DMS53 treated with DMSO at 0.1 percent for 48 hours (cell line): Measurements from ENCODE around the gene C1orf21.

Experiments
- DNase-seq: peaks from one replicate; lab custom pipeline; 2025; ENCODE audit not compliant: unreplicated experiment; lab: John Stamatoyannopoulos, UW

C1orf21 gene

GRCh38 chr1:184512724-184513123 lies 125.9 kb downstream of the C1orf21 start:
- no peak for DNase-seq

GRCh38 chr1:184513421-184513820 lies 126.6 kb downstream of the C1orf21 start:
- DNase-seq: no peak

GRCh38 chr1:184513966-184514365 lies 127.1 kb downstream of the C1orf21 start:
- DNase-seq: no peak

- DNase-seq: no peak
Measured at GRCh38 chr1:184514447-184514846, 127.6 kb downstream of the C1orf21 start.

- no peak for DNase-seq
Measured at GRCh38 chr1:184517130-184517529, 130.3 kb downstream of the C1orf21 start.

- DNase-seq: no peak
Measured at GRCh38 chr1:184518736-184519357, 132.0 kb downstream of the C1orf21 start.

- no peak for DNase-seq
Measured at GRCh38 chr1:184520336-184520735, 133.5 kb downstream of the C1orf21 start.

- DNase-seq: no peak
Measured at GRCh38 chr1:184524248-184524647, 137.4 kb downstream of the C1orf21 start.

- no peak for DNase-seq
Measured at GRCh38 chr1:184527402-184527801, 140.6 kb downstream of the C1orf21 start.

GRCh38 chr1:184530226-184530625 lies 143.4 kb downstream of the C1orf21 start:
- DNase-seq: no peak

- DNase-seq: no peak
Measured at GRCh38 chr1:184531296-184531695, 144.5 kb downstream of the C1orf21 start.

GRCh38 chr1:184532199-184532598 lies 145.4 kb downstream of the C1orf21 start:
- no peak for DNase-seq

- DNase-seq: no peak
Measured at GRCh38 chr1:184533049-184533448, 146.2 kb downstream of the C1orf21 start.

- no peak for DNase-seq
Measured at GRCh38 chr1:184533915-184534314, 147.1 kb downstream of the C1orf21 start.

- DNase-seq: no peak
Measured at GRCh38 chr1:184534690-184535089, 147.9 kb downstream of the C1orf21 start.

- no peak for DNase-seq
Measured at GRCh38 chr1:184535191-184535970, 148.6 kb downstream of the C1orf21 start.

- DNase-seq: no peak
Measured at GRCh38 chr1:184536246-184536985, 149.6 kb downstream of the C1orf21 start.

GRCh38 chr1:184539580-184539979 lies 152.8 kb downstream of the C1orf21 start:
- no peak for DNase-seq

GRCh38 chr1:184541537-184542152 lies 154.8 kb downstream of the C1orf21 start:
- no peak for DNase-seq

- no peak for DNase-seq
Measured at GRCh38 chr1:184542291-184542690, 155.5 kb downstream of the C1orf21 start.

- no peak for DNase-seq
Measured at GRCh38 chr1:184545601-184546000, 158.8 kb downstream of the C1orf21 start.
